HG03095 (cell line): ENCODE results near the gene TCEAL1.

Experiments
- ATAC-seq: cut with Tn5 transposase; IDR thresholded peaks from one replicate; pipeline ENCODE4 v1.9.1; 2021; ENCODE audit warnings: moderate library complexity; ENCODE audit not compliant: unreplicated experiment

The TCEAL1 gene

DNA sequence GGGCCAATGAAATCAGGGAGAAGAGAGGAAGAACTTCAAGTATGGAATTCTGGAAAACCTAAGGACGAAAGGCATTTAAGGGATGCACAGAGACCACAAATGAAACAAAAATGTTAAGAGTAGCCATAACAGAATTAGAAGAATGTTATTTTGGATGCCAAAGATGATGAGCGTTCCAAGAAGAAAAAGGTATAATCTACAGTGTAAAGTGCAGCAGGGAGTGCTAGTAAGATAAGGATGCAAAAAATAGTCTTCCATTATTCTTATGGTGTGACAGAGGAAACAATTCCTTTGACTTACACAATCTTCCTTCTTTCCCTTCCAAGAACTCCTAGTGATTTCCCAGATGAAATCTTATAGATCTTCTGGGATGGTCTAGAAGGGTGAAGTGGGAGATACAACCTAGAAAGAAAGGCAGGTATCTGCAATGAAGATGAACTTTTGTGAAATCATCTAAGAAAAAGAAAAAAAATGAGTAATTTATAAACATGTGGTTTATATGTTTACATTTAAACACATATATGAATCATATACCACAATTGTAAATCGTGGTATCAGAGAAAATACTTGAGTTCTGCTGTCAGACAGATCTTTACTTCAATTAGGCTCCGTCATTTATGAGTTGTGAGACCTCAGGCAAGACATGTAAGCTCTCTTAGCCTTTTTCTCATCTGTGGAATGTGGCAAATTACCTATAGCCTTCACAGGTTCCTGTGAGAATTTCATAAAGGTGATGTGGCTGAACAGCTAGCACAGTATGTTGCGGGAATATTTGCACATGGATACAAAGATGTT lies 49.6 kb downstream of the TCEAL1 start:
- no peak for ATAC-seq
